A673 (cell line): ENCODE measurements around the gene RPS8.

ENCODE experiments used
- EZH2 ChIP-seq: fragments of 200-600 bp; sonication (generic); IDR thresholded peaks from 2 replicates; pipeline ENCODE4 v1.6.1; 2017; ENCODE audit warnings: borderline replicate concordance, low read depth, mild to moderate bottlenecking, mixed read lengths, antibody characterized with exemption, low read length; ENCODE audit not compliant: poor library complexity, severe bottlenecking
- TF ChIP-seq, protein P1 (sequence below): fragments of 300-800, 200-600 bp; sonication (generic); conservative IDR thresholded peaks from 2 replicates; pipeline ENCODE4 v1.5.1; 2017; ENCODE audit warnings: low read depth, mild to moderate bottlenecking, antibody characterized with exemption, low read length, moderate library complexity, mixed read lengths

DNA sequence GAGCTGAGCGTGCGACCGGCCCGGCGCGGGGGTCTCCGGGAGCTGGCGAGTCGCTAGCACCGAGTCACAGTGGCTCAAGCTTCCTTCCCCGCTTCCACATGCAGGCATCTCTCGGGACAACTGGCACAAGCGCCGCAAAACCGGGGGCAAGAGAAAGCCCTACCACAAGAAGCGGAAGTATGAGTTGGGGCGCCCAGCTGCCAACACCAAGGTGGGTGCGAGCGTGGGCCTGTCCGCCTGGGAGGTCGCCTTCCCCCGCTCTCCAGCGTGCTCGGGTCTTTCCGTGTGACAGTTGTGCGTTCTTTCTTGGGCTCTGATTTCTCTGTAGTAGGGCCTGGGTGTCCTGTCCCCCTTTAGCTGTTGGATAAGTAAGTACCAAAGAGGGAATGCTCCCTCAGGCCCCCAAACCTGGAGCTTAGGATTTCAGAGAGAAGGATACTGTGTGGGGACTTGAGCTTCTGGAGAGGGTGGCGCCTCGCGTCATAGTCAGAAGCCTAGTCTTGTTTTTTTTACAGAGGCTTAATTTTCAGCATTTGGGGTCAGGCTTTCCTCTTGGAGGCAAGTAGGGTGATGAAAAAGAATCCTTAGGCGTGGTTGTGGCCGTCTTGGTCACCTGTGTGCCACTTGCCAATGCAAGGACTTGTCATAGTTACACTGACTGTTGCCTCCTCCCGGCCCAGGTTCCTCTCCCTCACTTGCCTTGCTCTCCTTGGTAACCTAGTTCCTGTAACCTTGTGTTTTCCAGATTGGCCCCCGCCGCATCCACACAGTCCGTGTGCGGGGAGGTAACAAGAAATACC lies 790 bp downstream of the RPS8 start:
- TF ChIP-seq, protein P1, sequence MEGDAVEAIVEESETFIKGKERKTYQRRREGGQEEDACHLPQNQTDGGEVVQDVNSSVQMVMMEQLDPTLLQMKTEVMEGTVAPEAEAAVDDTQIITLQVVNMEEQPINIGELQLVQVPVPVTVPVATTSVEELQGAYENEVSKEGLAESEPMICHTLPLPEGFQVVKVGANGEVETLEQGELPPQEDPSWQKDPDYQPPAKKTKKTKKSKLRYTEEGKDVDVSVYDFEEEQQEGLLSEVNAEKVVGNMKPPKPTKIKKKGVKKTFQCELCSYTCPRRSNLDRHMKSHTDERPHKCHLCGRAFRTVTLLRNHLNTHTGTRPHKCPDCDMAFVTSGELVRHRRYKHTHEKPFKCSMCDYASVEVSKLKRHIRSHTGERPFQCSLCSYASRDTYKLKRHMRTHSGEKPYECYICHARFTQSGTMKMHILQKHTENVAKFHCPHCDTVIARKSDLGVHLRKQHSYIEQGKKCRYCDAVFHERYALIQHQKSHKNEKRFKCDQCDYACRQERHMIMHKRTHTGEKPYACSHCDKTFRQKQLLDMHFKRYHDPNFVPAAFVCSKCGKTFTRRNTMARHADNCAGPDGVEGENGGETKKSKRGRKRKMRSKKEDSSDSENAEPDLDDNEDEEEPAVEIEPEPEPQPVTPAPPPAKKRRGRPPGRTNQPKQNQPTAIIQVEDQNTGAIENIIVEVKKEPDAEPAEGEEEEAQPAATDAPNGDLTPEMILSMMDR = no peak
- TF ChIP-seq EZH2 = no peak
